CD4-positive, alpha-beta memory T cell (primary cell): ENCODE data around the gene FGF7. TPM values are rescaled to one million over a fixed set of nuclear protein-coding genes. Genes with fewer than 3 reads are reported as not detected.
"Not testable (repeated sequence)": the region's sequence is repeated elsewhere in the genome, so short reads cannot be mapped to it uniquely, and the experiment has no call there.

ENCODE experiments used
- CTCF ChIA-PET: fragments of 350-600 bp; sonication (Branson Sonifier 250); formaldehyde crosslinking; loops from one replicate; lab custom pipeline; 2021; ENCODE audit warnings: inconsistent platforms; ENCODE audit not compliant: partially characterized antibody; lab: Charles Lee
- POLR2A ChIA-PET: fragments of 350-600 bp; sonication (Branson Sonifier 250); formaldehyde crosslinking; loops from one replicate; lab custom pipeline; 2021; ENCODE audit not compliant: partially characterized antibody; lab: Charles Lee
- DNase-seq, 5 donors: peaks; one replicate each; pipeline versions ENCODE4 v3.0.0 to v3.0.0-alpha.2; 2020 to 2022; ENCODE audit warnings: mixed read lengths in 1 of 5
- H3K27ac ChIP-seq: one replicate; pipeline ENCODE4 v1.7.0; 2013; ENCODE audit warnings: low read depth, low read length
- H3K27me3 ChIP-seq: 2 replicates; pipeline ENCODE4 v1.7.0; 2013; ENCODE audit warnings: mild to moderate bottlenecking, low read length, moderate library complexity; ENCODE audit not compliant: insufficient read depth
- H3K36me3 ChIP-seq: 2 replicates; pipeline ENCODE4 v1.7.0; 2013; ENCODE audit warnings: mild to moderate bottlenecking, low read length, moderate library complexity; ENCODE audit not compliant: insufficient read depth
- H3K4me1 ChIP-seq: 2 replicates; pipeline ENCODE4 v1.7.0; 2013; ENCODE audit warnings: mild to moderate bottlenecking, low read length, moderate library complexity; ENCODE audit not compliant: insufficient read depth
- H3K4me3 ChIP-seq, 2 donors: one replicate each; pipeline ENCODE4 v1.7.0; 2013; ENCODE audit warnings: low read length in 2 of 2, mild to moderate bottlenecking in 1 of 2
- H3K9me3 ChIP-seq, 2 donors: one replicate each; pipeline ENCODE4 v1.7.0; 2013; ENCODE audit warnings: low read length in 2 of 2, control low read depth in 1 of 2; ENCODE audit not compliant: control insufficient read depth in 1 of 2
- H3K27ac Mint-ChIP-seq, 7 donors: one replicate each; pipeline ENCODE4 v1.8.0; 2020 to 2021; ENCODE audit warnings: mixed read lengths in 7 of 7, mild to moderate bottlenecking in 6 of 7, inconsistent platforms in 3 of 7, moderate library complexity in 3 of 7
- H3K27me3 Mint-ChIP-seq, 2 donors: one replicate each; pipeline ENCODE4 v1.8.0; 2020 to 2021; ENCODE audit warnings: mixed read lengths in 2 of 2
- H3K36me3 Mint-ChIP-seq, 2 donors: one replicate each; pipeline ENCODE4 v1.8.0; 2020 to 2021; ENCODE audit warnings: mixed read lengths in 2 of 2, inconsistent platforms in 1 of 2, mild to moderate bottlenecking in 1 of 2
- H3K4me1 Mint-ChIP-seq, 4 donors: one replicate each; pipeline ENCODE4 v1.8.0; 2020 to 2021; ENCODE audit warnings: mixed read lengths in 4 of 4, mild to moderate bottlenecking in 1 of 4
- H3K4me3 Mint-ChIP-seq, 8 donors: one replicate each; pipeline ENCODE4 v1.8.0; 2020 to 2021; ENCODE audit warnings: mixed read lengths in 8 of 8, mild to moderate bottlenecking in 7 of 8, moderate library complexity in 6 of 8, inconsistent platforms in 3 of 8
- H3K9me3 Mint-ChIP-seq, 8 donors: one replicate each; pipeline ENCODE4 v1.8.0; 2020 to 2021; ENCODE audit warnings: mixed read lengths in 8 of 8, mild to moderate bottlenecking in 5 of 8, inconsistent platforms in 3 of 8, moderate library complexity in 1 of 8
- intact Hi-C: fragments of 100-400 bp; cut with micrococcal nuclease; formaldehyde crosslinking; loops from one replicate; pipeline ENCODE4 v1.15.1; 2023
- polyA plus RNA-seq, 2 donors: library from polyadenylated mRNA; unstranded; fragments of 300-500 nt; fragmentation: Illumina TruSeq; gene quantifications; one replicate each; pipeline ENCODE4 v1.2.3, GENCODE V29; 2021
- total RNA-seq, 2 experiments: library from RNA; stranded (reverse); gene quantifications; one replicate each; pipeline ENCODE4 v1.2.3, GENCODE V29; 2021

Gene FGF7
- total and polyA plus RNA-seq, 4 experiments from 2014 or later, result 0.06 to 0.11 TPM; not detected in 2

DNA sequence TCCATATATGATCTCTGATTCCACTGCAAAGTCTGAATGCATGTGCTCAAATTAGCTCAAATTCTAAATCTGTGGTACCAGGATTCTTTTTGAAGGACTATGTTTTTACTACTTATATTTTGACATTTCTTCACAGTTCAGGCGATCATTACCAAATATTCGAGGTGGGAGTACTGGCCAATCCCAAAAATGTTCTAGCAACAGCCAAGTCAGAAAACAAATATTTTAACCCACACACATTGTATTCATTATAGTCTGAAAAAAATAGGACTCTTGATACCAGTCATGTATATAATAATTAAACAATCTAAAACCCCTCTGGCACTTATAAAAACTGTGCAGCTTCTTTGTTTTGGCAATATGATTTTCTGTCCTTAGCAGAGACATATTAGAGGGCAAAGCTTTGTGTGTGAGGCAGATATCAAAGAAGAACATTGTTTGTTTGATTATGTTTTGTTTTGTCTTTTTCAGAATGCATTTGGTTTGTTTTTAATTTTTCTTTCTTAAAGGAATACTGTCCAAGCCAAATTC is 37.4 kb downstream of the FGF7 start:
- POLR2A ChIA-PET, result no interaction called here
- no peak for DNase-seq
- no peaks in the 10 kb centered on the region for H3K4me1 Mint-ChIP-seq
- no peaks in the 10 kb centered on the region for H3K9me3 ChIP-seq
- no peaks in the 10 kb centered on the region for H3K27me3 ChIP-seq
- CTCF ChIA-PET, result no interaction called here
- no peaks in the 10 kb centered on the region for H3K36me3 Mint-ChIP-seq
- H3K4me3 ChIP-seq, result no peak overlapping the region
- no peaks in the 10 kb centered on the region for H3K9me3 Mint-ChIP-seq
- H3K27ac ChIP-seq, result no peak overlapping the region
- intact Hi-C loops, result no loop called here
- no peaks in the 10 kb centered on the region for H3K4me1 ChIP-seq
- H3K4me3 Mint-ChIP-seq, result no peak overlapping the region
- H3K36me3 ChIP-seq, result no peaks in the 10 kb centered on the region
- H3K27me3 Mint-ChIP-seq, result peaks cover 4 to 9% of the 10 kb centered on the region in 2 donors
- no peak overlapping the region for H3K27ac Mint-ChIP-seq

DNA sequence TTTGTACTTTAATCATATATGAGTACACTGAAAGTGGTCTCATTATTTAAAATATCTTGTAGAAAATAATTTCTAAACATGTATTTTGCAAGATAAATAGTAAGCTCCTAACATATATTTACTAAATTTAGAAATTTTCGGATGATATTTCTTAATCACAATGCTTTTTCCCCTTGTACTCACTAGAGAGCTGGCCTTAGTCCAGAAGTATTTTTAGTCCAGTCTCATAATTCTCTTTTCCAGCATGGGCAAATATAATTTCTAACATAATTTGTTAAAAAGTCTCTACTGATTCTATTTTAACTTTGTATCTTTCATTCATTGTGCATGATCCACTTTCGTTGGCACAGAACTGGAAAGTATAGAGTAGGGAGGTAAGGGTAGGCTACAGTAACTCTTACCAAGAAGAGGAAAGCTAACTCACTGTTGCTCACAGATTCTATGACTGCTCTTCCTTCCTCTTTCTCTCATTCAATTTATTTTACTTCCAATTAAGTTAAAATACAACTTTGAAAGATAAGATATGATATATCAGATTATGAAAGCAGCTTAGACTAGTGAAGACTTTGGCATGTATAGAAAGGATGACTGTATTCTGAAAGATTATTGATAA is 39.3 kb downstream of the FGF7 start:
- Mint-ChIP-seq H3K36me3 (no peaks in the 10 kb centered on the region), H3K9me3 (no peaks in the 10 kb centered on the region), H3K4me3 (no peak overlapping the region), H3K27ac (no peak overlapping the region), H3K4me1 (peaks cover 5 to 6% (median 5%) of the 10 kb centered on the region in 4 donors), H3K27me3 (peaks cover 0 to 2% of the 10 kb centered on the region in 2 donors)
- Histone ChIP-seq H3K27ac (no peak overlapping the region), H3K9me3 (no peaks in the 10 kb centered on the region), H3K36me3 (no peaks in the 10 kb centered on the region), H3K27me3 (no peaks in the 10 kb centered on the region), H3K4me3 (no peak overlapping the region), H3K4me1 (no peaks in the 10 kb centered on the region)
- POLR2A ChIA-PET, result no interaction called here
- intact Hi-C loops, result no loop called here
- CTCF ChIA-PET, result interaction anchor here (1.3 kb wide), 1 partner anchor 9 kb away, joined by 5 read pairs; no protein-coding TSS in a partner anchor
- no peak for DNase-seq

DNA sequence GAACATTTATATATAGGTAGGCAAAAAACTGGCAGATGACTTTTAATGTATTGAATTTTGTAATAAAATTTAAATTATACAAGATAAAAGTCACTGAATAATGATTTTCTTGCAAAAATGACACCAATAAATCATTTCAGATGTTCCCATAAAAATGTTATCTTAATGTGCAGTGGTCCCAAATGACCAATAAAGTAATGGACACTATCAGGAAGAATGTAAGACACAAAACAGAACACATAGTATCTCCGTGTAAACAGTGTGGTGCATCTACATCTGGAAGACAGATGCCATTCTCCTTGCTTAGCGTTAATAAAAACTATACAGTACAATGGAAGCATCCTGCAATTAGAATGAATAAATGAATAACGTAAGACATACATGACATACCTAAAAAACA is 41.5 kb downstream of the FGF7 start:
- DNase-seq, result no peak
- peaks cover 0 to 2% of the 10 kb centered on the region in 2 donors for H3K27me3 Mint-ChIP-seq
- H3K27ac Mint-ChIP-seq, result no peak overlapping the region
- no peaks in the 10 kb centered on the region for H3K36me3 ChIP-seq
- ChIA-PET CTCF (no interaction called here), POLR2A (no interaction called here)
- H3K4me1 Mint-ChIP-seq, result peaks cover 5 to 6% (median 5%) of the 10 kb centered on the region in 4 donors
- no peaks in the 10 kb centered on the region for H3K9me3 Mint-ChIP-seq
- H3K4me3 Mint-ChIP-seq, result no peak overlapping the region
- intact Hi-C loops, result no loop called here
- no peak overlapping the region for H3K27ac ChIP-seq
- no peaks in the 10 kb centered on the region for H3K4me1 ChIP-seq
- H3K9me3 ChIP-seq, result no peaks in the 10 kb centered on the region
- no peaks in the 10 kb centered on the region for H3K36me3 Mint-ChIP-seq
- no peak overlapping the region for H3K4me3 ChIP-seq
- H3K27me3 ChIP-seq, result no peaks in the 10 kb centered on the region

DNA sequence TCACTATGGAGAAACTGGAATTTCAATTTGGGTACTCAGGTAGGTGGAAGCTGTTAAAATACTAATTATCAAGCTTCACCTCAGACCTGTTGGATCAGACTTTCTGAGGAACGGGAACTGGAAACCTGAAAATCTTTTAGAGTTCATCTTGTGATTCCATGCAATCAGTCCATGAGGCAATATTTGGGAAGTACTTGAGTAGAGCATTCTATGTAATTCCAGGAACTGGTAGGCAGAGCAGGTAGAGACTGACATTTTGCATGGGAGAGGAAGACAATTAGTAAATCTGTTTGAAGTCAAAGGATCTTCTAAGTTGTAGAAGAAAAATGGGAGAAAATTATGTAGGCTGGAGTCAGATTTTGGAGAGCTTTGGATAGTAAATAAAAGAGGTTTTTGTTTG is 43.1 kb downstream of the FGF7 start:
- H3K36me3 ChIP-seq, result no peaks in the 10 kb centered on the region
- H3K27ac ChIP-seq, result no peak overlapping the region
- ChIA-PET CTCF (no interaction called here), POLR2A (no interaction called here)
- no peaks in the 10 kb centered on the region for H3K4me1 ChIP-seq
- Mint-ChIP-seq H3K4me3 (no peak overlapping the region), H3K9me3 (no peaks in the 10 kb centered on the region), H3K27me3 (no peaks in the 10 kb centered on the region), H3K36me3 (no peaks in the 10 kb centered on the region), H3K4me1 (peaks cover 5 to 6% (median 5%) of the 10 kb centered on the region in 4 donors), H3K27ac (no peak overlapping the region)
- no peak overlapping the region for H3K4me3 ChIP-seq
- intact Hi-C loops, result no loop called here
- DNase-seq, result no peak
- H3K27me3 ChIP-seq, result no peaks in the 10 kb centered on the region
- no peaks in the 10 kb centered on the region for H3K9me3 ChIP-seq

DNA sequence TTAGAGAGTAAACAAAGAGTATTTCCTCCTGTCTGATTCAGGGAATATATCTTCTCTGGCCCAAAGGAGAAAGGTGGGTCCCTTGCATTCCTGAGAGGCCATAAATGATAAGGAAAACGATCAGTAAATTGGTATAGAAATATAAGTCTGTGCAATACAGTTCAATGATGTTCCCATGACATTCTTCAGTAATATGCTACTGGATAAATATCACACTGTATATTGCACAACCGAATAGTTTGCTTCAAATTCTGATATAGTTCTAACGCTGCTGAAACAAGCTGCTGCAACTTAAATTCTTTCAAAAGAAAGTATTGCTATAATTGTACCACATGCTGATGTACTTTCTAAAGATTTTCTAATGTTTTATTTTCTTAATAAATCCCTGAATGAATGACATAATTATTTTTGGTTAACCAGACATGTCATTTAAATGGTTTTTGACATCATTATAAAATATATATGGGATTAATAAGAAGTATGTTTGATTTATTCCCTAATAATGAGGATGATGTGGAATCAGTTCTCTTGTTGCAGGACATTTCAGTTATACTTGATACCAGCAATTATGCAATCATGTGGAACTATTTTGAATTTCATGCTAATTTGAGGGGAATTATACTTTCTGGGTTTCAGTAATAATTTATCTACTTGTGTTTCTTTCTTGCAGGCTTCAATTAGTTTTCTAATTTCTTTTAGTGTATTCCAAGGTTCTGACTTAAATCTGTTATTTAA is 44.9 kb downstream of the FGF7 start:
- Histone ChIP-seq H3K27me3 (no peaks in the 10 kb centered on the region), H3K4me3 (no peak overlapping the region), H3K36me3 (no peaks in the 10 kb centered on the region), H3K27ac (no peak overlapping the region), H3K9me3 (no peaks in the 10 kb centered on the region), H3K4me1 (no peaks in the 10 kb centered on the region)
- Mint-ChIP-seq H3K27ac (no peak overlapping the region), H3K27me3 (no peaks in the 10 kb centered on the region), H3K4me1 (peaks cover 5 to 13% (median 9%) of the 10 kb centered on the region in 4 donors), H3K9me3 (no peaks in the 10 kb centered on the region), H3K4me3 (no peak overlapping the region), H3K36me3 (no peaks in the 10 kb centered on the region)
- ChIA-PET POLR2A (no interaction called here), CTCF (no interaction called here)
- no peak for DNase-seq
- intact Hi-C loops, result no loop called here

DNA sequence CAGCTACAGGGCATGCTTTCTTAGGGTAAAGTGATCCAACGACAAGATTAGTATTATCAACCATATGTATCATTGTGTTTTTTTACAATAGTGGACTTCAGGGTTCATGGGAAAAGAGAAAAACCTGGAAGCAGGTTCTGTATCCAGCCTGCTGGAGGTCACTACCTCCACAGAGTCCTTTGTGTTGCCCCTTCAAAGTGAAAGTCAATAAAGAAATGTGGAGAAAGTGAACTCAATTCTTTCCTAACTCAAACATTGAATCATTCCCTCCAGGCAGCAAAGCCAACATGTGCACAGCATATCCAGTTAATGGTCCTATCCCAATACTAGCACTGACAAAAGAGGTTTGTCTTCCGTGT is 45.4 kb downstream of the FGF7 start:
- H3K27me3 ChIP-seq, result no peaks in the 10 kb centered on the region

DNA sequence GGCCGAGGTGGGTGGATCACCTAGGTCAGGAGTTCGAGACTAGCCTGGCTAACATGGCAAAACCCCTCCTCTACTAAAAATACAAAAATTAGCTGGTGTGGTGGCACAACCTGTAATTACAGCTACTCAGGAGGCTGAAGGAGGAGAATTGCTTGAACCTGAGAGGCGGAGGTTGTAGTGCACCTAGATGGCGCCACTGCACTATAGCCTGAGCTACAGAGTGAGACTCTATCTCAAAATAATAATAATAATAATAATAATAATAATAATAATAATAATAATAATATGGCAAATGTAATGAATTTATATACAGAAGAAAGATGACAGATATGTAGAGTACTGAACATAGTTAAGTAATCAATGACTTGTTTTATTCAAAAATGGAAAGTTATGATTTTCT is 48.2 kb downstream of the FGF7 start:
- H3K36me3 Mint-ChIP-seq, H3K4me1 ChIP-seq, H3K4me1 Mint-ChIP-seq, H3K27ac ChIP-seq, H3K9me3 Mint-ChIP-seq, H3K27me3 ChIP-seq, H3K9me3 ChIP-seq, H3K36me3 ChIP-seq, H3K27me3 Mint-ChIP-seq, POLR2A ChIA-PET, H3K4me3 ChIP-seq: not testable (repeated sequence)
- CTCF ChIA-PET, result interaction anchor here (1.0 to 1.8 kb wide), 6 partner anchors 9 to 674 kb away, joined by 3 to 5 read pairs (median 4); no protein-coding TSS in a partner anchor
- peak overlapping the region in 1 of 7 donors; percentile 34 for H3K27ac Mint-ChIP-seq
- intact Hi-C loops, result loop anchor here (5.0 kb wide), 1 partner anchor 531 kb away; no protein-coding TSS in a partner anchor
- peak overlapping the region in 2 of 8 donors; percentile 53 to 72 for H3K4me3 Mint-ChIP-seq
- DNase-seq, result peak in 1 of 5 donors; percentile 3

More for the DNA sequence above, 45.4 kb downstream of the FGF7 start:
- CTCF ChIA-PET, result no interaction called here
- H3K27me3 Mint-ChIP-seq, result no peaks in the 10 kb centered on the region
- Histone ChIP-seq H3K9me3 (no peaks in the 10 kb centered on the region), H3K4me1 (no peaks in the 10 kb centered on the region), H3K4me3 (no peak overlapping the region), H3K36me3 (no peaks in the 10 kb centered on the region), H3K27ac (no peak overlapping the region)
- no peaks in the 10 kb centered on the region for H3K9me3 Mint-ChIP-seq
- peaks cover 5 to 13% (median 9%) of the 10 kb centered on the region in 4 donors for H3K4me1 Mint-ChIP-seq
- H3K27ac Mint-ChIP-seq, result no peak overlapping the region
- H3K4me3 Mint-ChIP-seq, result no peak overlapping the region
- no peaks in the 10 kb centered on the region for H3K36me3 Mint-ChIP-seq
- no peak for DNase-seq
- intact Hi-C loops, result no loop called here
- POLR2A ChIA-PET, result no interaction called here
